ENCODE results near the gene ACSL3.

ACSL3 gene

DNA sequence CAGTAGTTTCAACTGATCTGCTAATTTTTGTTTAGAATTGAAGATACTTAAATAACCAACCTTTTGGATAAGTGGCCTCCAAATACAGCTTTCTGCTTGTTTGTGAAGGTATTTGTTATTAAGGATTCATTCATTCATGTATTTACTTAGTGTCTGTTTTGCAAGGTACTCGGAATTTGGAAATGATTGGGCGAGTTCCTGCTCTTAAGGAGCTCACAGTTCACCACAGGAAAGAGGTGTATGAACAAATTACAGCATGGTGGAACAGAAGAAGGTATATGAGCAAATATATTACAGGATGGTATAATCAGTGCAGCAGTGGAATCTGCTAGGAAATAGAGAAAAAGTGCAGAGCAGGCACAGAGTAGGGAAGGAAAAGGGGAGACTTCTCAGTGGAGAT, 4.5 kb downstream of the ACSL3 start:
- no peak for TF ChIP-seq ESRRG (CRISPR knock-in tag; IDR thresholded peaks at IDR 0.05)
- TF ChIP-seq SNAI2 (CRISPR knock-in tag; IDR thresholded peaks at IDR 0.05), result no peak
- TF ChIP-seq, protein P1, sequence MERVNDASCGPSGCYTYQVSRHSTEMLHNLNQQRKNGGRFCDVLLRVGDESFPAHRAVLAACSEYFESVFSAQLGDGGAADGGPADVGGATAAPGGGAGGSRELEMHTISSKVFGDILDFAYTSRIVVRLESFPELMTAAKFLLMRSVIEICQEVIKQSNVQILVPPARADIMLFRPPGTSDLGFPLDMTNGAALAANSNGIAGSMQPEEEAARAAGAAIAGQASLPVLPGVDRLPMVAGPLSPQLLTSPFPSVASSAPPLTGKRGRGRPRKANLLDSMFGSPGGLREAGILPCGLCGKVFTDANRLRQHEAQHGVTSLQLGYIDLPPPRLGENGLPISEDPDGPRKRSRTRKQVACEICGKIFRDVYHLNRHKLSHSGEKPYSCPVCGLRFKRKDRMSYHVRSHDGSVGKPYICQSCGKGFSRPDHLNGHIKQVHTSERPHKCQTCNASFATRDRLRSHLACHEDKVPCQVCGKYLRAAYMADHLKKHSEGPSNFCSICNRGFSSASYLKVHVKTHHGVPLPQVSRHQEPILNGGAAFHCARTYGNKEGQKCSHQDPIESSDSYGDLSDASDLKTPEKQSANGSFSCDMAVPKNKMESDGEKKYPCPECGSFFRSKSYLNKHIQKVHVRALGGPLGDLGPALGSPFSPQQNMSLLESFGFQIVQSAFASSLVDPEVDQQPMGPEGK (CRISPR knock-in tag; IDR thresholded peaks at IDR 0.05; ENCODE audit: borderline replicate concordance), result no peak
- no peak for TF ChIP-seq ZNF8 (CRISPR knock-in tag; IDR thresholded peaks at IDR 0.05)
- no peak for TF ChIP-seq PPARA (CRISPR knock-in tag; IDR thresholded peaks at IDR 0.05; ENCODE audit: borderline replicate concordance)
- no peak for TF ChIP-seq TOX (CRISPR knock-in tag; IDR thresholded peaks at IDR 0.05; ENCODE audit: borderline replicate concordance)
- TF ChIP-seq CSDC2 (CRISPR knock-in tag; IDR thresholded peaks at IDR 0.05), result no peak
- TF ChIP-seq, protein P2, sequence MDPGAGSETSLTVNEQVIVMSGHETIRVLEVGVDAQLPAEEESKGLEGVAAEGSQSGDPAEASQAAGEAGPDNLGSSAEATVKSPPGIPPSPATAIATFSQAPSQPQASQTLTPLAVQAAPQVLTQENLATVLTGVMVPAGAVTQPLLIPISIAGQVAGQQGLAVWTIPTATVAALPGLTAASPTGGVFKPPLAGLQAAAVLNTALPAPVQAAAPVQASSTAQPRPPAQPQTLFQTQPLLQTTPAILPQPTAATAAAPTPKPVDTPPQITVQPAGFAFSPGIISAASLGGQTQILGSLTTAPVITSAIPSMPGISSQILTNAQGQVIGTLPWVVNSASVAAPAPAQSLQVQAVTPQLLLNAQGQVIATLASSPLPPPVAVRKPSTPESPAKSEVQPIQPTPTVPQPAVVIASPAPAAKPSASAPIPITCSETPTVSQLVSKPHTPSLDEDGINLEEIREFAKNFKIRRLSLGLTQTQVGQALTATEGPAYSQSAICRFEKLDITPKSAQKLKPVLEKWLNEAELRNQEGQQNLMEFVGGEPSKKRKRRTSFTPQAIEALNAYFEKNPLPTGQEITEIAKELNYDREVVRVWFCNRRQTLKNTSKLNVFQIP (CRISPR knock-in tag; IDR thresholded peaks at IDR 0.05; ENCODE audit: borderline replicate concordance, low read depth), result no peak
- TF ChIP-seq ZNF565 (CRISPR knock-in tag; conservative IDR thresholded peaks at IDR 0.05; ENCODE audit: low read depth), result no peak
- TF ChIP-seq ZC3H10 (CRISPR knock-in tag; IDR thresholded peaks at IDR 0.05), result no peak
- TF ChIP-seq, protein P3, sequence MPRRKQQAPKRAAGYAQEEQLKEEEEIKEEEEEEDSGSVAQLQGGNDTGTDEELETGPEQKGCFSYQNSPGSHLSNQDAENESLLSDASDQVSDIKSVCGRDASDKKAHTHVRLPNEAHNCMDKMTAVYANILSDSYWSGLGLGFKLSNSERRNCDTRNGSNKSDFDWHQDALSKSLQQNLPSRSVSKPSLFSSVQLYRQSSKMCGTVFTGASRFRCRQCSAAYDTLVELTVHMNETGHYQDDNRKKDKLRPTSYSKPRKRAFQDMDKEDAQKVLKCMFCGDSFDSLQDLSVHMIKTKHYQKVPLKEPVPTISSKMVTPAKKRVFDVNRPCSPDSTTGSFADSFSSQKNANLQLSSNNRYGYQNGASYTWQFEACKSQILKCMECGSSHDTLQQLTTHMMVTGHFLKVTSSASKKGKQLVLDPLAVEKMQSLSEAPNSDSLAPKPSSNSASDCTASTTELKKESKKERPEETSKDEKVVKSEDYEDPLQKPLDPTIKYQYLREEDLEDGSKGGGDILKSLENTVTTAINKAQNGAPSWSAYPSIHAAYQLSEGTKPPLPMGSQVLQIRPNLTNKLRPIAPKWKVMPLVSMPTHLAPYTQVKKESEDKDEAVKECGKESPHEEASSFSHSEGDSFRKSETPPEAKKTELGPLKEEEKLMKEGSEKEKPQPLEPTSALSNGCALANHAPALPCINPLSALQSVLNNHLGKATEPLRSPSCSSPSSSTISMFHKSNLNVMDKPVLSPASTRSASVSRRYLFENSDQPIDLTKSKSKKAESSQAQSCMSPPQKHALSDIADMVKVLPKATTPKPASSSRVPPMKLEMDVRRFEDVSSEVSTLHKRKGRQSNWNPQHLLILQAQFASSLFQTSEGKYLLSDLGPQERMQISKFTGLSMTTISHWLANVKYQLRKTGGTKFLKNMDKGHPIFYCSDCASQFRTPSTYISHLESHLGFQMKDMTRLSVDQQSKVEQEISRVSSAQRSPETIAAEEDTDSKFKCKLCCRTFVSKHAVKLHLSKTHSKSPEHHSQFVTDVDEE (CRISPR knock-in tag; IDR thresholded peaks at IDR 0.05), result no peak
- TF ChIP-seq GLIS3 (CRISPR knock-in tag; IDR thresholded peaks at IDR 0.05), result no peak
- no peak for TF ChIP-seq ZFP30 (CRISPR knock-in tag; IDR thresholded peaks at IDR 0.05)
- no peak for TF ChIP-seq BACH2 (CRISPR knock-in tag; IDR thresholded peaks at IDR 0.05; ENCODE audit: borderline replicate concordance)
- TF ChIP-seq, protein P4, sequence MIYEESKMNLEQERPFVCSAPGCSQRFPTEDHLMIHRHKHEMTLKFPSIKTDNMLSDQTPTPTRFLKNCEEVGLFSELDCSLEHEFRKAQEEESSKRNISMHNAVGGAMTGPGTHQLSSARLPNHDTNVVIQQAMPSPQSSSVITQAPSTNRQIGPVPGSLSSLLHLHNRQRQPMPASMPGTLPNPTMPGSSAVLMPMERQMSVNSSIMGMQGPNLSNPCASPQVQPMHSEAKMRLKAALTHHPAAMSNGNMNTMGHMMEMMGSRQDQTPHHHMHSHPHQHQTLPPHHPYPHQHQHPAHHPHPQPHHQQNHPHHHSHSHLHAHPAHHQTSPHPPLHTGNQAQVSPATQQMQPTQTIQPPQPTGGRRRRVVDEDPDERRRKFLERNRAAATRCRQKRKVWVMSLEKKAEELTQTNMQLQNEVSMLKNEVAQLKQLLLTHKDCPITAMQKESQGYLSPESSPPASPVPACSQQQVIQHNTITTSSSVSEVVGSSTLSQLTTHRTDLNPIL (CRISPR knock-in tag; IDR thresholded peaks at IDR 0.05; ENCODE audit: low read depth), result no peak
- no peak for ATAC-seq

DNA sequence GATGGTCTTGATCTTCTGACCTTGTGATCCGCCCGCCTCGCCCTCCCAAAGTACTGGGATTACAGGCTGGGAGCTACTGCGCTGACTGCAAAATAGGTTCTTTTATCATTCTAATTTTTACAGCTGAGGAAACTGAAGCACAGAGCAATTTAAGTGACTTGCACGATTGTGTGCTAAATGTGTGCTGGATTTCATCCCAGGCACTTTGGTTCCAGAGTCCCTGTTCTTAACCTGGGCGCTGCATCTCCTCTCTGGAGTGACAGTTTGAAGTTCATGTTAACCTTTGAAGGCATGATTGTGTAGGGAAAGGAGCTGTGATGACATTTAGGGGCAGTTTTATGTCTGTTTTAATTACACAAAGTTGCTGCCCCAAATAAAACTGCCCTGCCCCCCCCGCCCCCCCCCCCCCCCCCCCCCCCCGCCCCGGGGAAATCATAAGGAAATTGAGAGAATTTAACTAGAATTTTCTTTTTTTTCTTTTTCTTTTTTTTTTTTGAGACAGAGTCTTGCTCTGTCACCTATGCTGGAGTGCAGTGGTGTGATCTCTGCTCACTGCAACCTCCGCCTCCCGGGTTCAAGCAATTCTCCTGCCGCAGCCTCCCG, 5.6 kb downstream of the ACSL3 start:
- no peak for ATAC-seq
- no peak for TF ChIP-seq TCF4 (CRISPR knock-in tag; IDR thresholded peaks at IDR 0.05; ENCODE audit: borderline replicate concordance)
- no peak for TF ChIP-seq ZNF565 (CRISPR knock-in tag; conservative IDR thresholded peaks at IDR 0.05; ENCODE audit: low read depth)
- no peak for TF ChIP-seq ZFP3 (CRISPR knock-in tag; IDR thresholded peaks at IDR 0.05)
- TF ChIP-seq, protein P2 (CRISPR knock-in tag; IDR thresholded peaks at IDR 0.05; ENCODE audit: borderline replicate concordance, low read depth), result no peak
- no peak for TF ChIP-seq CSDC2 (CRISPR knock-in tag; IDR thresholded peaks at IDR 0.05)
- no peak for TF ChIP-seq RARB (CRISPR knock-in tag; IDR thresholded peaks at IDR 0.05)
- TF ChIP-seq TOX (CRISPR knock-in tag; IDR thresholded peaks at IDR 0.05; ENCODE audit: borderline replicate concordance), result no peak
- TF ChIP-seq, protein P3 (CRISPR knock-in tag; IDR thresholded peaks at IDR 0.05), result no peak
- no peak for TF ChIP-seq ZC3H10 (CRISPR knock-in tag; IDR thresholded peaks at IDR 0.05)
- TF ChIP-seq ZNF8 (CRISPR knock-in tag; IDR thresholded peaks at IDR 0.05), result no peak
- no peak for TF ChIP-seq GLIS3 (CRISPR knock-in tag; IDR thresholded peaks at IDR 0.05)

All from SK-N-SH treated with all-trans-retinoic acid at 6 μM for 48 hours (cell line).